ENCODE results near the gene CHCHD10. TPM values are rescaled to one million over a fixed set of nuclear protein-coding genes. Genes with fewer than 3 reads are reported as not detected.

The CHCHD10 gene
- total RNA-seq, 1 experiment from 2014 or later, result 155 TPM

DNA sequence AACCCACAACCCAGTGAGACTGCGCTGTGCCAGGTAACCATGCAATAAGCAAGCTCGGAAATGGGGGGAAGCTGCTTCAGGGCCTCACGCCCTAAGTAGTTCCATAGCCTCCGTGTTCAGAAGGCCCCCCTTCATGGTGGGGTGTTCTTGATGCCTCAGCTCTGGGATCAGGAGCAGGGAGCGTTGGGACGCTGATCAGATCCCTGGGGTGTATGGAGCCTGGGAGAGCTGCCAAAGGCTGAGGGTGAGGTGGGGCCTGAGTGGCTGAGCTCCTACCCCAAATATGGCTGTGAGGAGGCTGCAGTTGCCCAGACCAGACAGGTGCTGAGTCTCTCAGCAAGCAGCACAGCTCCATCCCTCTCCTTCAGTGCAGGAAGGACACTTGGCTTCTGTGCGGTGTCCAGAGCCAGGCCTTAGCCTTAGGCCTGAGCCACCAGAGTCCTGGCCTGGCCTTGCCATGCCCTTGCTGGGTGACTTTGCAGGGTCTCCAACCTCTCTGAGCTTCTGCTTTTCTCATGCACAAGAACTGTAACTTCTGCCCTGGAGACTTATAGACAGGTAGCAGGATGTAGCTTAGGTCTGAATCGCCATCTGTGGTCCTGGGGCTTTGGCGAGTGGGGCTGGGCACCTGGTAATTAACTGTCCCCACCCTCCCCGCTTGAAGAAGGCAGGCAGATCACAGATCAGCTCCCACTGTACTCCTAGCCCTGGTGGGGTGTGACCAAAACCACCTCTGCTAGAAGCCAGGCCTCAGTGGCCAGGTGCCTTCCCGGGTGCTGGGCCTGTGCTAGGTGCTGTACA, 10.2 kb upstream of the CHCHD10 start:
- no TSS peak for BruUV-seq (replicated peaks)
- TF ChIP-seq, protein P1, sequence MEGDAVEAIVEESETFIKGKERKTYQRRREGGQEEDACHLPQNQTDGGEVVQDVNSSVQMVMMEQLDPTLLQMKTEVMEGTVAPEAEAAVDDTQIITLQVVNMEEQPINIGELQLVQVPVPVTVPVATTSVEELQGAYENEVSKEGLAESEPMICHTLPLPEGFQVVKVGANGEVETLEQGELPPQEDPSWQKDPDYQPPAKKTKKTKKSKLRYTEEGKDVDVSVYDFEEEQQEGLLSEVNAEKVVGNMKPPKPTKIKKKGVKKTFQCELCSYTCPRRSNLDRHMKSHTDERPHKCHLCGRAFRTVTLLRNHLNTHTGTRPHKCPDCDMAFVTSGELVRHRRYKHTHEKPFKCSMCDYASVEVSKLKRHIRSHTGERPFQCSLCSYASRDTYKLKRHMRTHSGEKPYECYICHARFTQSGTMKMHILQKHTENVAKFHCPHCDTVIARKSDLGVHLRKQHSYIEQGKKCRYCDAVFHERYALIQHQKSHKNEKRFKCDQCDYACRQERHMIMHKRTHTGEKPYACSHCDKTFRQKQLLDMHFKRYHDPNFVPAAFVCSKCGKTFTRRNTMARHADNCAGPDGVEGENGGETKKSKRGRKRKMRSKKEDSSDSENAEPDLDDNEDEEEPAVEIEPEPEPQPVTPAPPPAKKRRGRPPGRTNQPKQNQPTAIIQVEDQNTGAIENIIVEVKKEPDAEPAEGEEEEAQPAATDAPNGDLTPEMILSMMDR (IDR thresholded peaks at IDR 0.05; ENCODE audit: unreplicated experiment), result no peak
- Mint-ChIP-seq H3K9me3 (ENCODE audit: low read depth, unreplicated experiment) (no peaks in the 10 kb centered on the region), H3K27me3 (ENCODE audit: unreplicated experiment) (peaks cover 22% of the 10 kb centered on the region), H3K27ac (ENCODE audit: unreplicated experiment) (no peak overlapping the region), H3K36me3 (ENCODE audit: insufficient read depth, unreplicated experiment) (peaks cover 4% of the 10 kb centered on the region), H3K4me3 (ENCODE audit: low read depth, unreplicated experiment) (no peak overlapping the region), H3K4me1 (ENCODE audit: low read depth, unreplicated experiment) (peaks cover 36% of the 10 kb centered on the region)
- intact Hi-C loops (cut with micrococcal nuclease; ENCODE audit: unreplicated experiment), result no loop called here
- CTCF ChIA-PET, result no interaction called here
- no peak for DNase-seq

DNA sequence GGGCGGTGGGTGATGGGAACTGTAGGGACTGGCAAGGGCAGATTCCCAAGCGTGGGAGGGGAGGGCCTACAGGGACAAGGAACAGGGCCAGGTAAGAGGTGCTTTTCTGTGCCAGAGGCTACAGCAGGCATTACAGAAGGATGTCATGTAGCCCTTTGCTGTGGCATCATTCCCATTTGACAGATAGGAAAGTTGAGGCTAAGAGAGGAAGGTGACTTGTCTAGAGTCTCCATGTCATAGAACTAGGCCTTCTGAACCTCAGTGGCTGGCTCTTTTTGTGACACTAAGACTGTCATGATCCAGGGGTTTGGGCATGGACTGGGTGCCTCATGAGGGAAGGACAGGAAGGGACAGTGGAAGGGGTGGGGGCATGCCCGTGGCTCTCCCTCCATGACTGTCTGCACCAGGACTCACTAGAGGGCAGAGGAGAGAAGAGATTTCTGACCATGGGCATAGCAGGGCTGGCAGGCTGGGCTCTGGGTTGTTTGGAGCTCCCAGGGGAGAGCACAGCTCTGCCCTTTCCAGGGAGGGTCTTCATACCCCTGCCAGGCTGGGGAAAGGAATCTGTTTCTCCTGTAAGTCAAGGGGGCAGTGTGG, 8.1 kb upstream of the CHCHD10 start:
- intact Hi-C loops (cut with micrococcal nuclease; ENCODE audit: unreplicated experiment), result no loop called here
- peaks cover 28% of the 10 kb centered on the region for H3K4me1 Mint-ChIP-seq (ENCODE audit: low read depth, unreplicated experiment)
- H3K9me3 Mint-ChIP-seq (ENCODE audit: low read depth, unreplicated experiment), result no peaks in the 10 kb centered on the region
- TF ChIP-seq, protein P1 (IDR thresholded peaks at IDR 0.05; ENCODE audit: unreplicated experiment), result no peak
- CTCF ChIA-PET, result interaction anchor here (0.6 to 0.8 kb wide), 3 partner anchors 10 to 71 kb away, joined by 3 to 4 read pairs (median 3); no protein-coding TSS in a partner anchor
- BruUV-seq (replicated peaks), result no TSS peak
- no peak overlapping the region for H3K4me3 Mint-ChIP-seq (ENCODE audit: low read depth, unreplicated experiment)
- H3K27me3 Mint-ChIP-seq (ENCODE audit: unreplicated experiment), result peaks cover 26% of the 10 kb centered on the region
- no peak for DNase-seq
- H3K27ac Mint-ChIP-seq (ENCODE audit: unreplicated experiment), result no peak overlapping the region
- peaks cover 4% of the 10 kb centered on the region for H3K36me3 Mint-ChIP-seq (ENCODE audit: insufficient read depth, unreplicated experiment)

DNA sequence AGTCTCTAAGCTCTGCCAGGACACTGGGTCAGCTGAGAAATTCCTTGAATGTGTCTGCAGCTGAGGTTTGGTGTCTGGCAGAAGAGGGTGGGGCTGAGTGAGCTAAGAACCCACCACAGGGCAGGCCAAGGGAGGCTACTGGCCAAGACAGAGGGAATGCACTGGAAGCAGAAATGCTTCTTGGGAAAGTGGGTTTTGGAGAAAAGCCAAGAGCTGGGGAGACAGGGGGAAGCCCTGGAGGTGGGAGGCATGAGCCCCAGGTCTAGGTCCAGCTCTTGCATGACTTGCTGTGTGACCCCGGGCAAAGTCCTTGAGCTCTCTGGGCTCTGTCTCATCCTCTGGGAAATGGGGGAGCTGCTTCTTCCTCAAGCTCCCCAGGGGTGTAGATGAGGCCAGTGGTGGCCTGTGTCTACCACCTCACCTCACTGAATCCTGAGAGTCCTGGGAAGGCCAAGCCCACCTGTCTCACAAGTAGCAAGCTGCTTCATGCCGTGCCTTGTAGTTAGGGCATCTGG, 7.2 kb upstream of the CHCHD10 start:
- intact Hi-C loops (cut with micrococcal nuclease; ENCODE audit: unreplicated experiment), result no loop called here
- TF ChIP-seq, protein P1 (IDR thresholded peaks at IDR 0.05; ENCODE audit: unreplicated experiment), result no peak
- CTCF ChIA-PET, result interaction anchor here (0.5 kb wide), 1 partner anchor 83 kb away, joined by 4 read pairs; the partner anchor contains the start of gene SLC2A11
- Mint-ChIP-seq H3K27ac (ENCODE audit: unreplicated experiment) (no peak overlapping the region), H3K4me1 (ENCODE audit: low read depth, unreplicated experiment) (peaks cover 28% of the 10 kb centered on the region), H3K27me3 (ENCODE audit: unreplicated experiment) (peaks cover 26% of the 10 kb centered on the region), H3K4me3 (ENCODE audit: low read depth, unreplicated experiment) (no peak overlapping the region), H3K36me3 (ENCODE audit: insufficient read depth, unreplicated experiment) (peaks cover 4% of the 10 kb centered on the region), H3K9me3 (ENCODE audit: low read depth, unreplicated experiment) (no peaks in the 10 kb centered on the region)
- BruUV-seq (replicated peaks), result no TSS peak
- DNase-seq, result no peak

DNA sequence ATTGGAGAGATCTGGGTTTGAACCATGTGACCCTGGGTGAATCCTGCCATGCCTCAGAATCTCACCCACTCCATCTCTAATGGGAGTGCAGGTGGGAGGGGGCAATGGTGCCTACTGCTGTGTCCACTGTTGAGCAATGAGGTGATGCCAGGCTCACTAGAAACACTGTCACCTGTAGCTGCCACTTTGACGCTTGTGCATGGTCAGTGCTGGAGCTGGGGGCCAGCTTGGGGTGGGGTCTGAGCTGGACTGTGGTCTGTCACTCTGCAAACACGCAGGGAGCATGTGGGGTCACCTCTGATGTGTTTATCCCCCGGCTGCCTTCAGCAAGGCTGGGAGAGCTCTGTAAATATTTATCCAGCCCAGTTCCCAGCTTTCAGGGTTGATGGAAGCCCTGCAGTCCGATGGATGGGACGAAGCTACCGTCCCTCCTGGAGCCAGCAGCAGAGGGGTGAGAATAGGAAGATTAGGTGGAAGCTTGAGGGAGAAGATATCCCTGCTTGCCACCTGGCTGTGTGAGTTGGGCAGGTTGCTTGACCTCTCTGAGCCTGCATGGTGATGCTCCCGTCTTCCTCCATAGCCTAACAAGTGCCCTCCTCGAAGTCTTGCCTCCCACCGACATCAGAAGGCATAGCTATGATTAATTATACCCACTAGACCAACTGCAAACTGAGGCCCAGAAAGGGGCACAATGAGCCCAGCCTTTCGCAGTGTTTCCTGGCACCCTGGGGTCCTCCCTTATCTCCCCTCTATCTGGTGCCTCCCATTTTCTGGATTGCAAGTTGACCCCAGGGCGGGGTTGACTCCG, 6.5 kb upstream of the CHCHD10 start:
- no peak overlapping the region for H3K4me3 Mint-ChIP-seq (ENCODE audit: low read depth, unreplicated experiment)
- CTCF ChIA-PET, result interaction anchor here (0.5 kb wide), 1 partner anchor 83 kb away, joined by 4 read pairs; the partner anchor contains the start of gene SLC2A11
- no peak for DNase-seq

More for the DNA sequence above, 6.5 kb upstream of the CHCHD10 start:
- Mint-ChIP-seq H3K36me3 (ENCODE audit: insufficient read depth, unreplicated experiment) (no peaks in the 10 kb centered on the region), H3K27me3 (ENCODE audit: unreplicated experiment) (peaks cover 26% of the 10 kb centered on the region), H3K4me1 (ENCODE audit: low read depth, unreplicated experiment) (peaks cover 22% of the 10 kb centered on the region), H3K9me3 (ENCODE audit: low read depth, unreplicated experiment) (no peaks in the 10 kb centered on the region), H3K27ac (ENCODE audit: unreplicated experiment) (no peak overlapping the region)
- intact Hi-C loops (cut with micrococcal nuclease; ENCODE audit: unreplicated experiment), result no loop called here
- no TSS peak for BruUV-seq (replicated peaks)
- TF ChIP-seq, protein P1 (IDR thresholded peaks at IDR 0.05; ENCODE audit: unreplicated experiment), result no peak

Data from Calu3 (cell line).